Naive thymus-derived CD8-positive, alpha-beta T cell (primary cell): ENCODE data around the gene CASP8. TPM values are rescaled to one million over a fixed set of nuclear protein-coding genes. Genes with fewer than 3 reads are reported as not detected.
A peak's percentile ranks its signal among the peaks of the same experiment; 100 is the strongest.
"Not testable (repeated sequence)": the region's sequence is repeated elsewhere in the genome, so short reads cannot be mapped to it uniquely, and the experiment has no call there.

Experiments
- ATAC-seq, 2 donors: fragments of 150-1000 bp; cut with Tn5 transposase in 1 of 2; sonication (Bioruptor Pico), chemical (Tn5 transposase) in 1 of 2; 1 replicate in 1 of 2; 2 replicates in 1 of 2; pipeline ENCODE4 v1.10.0; 2021; ENCODE audit warnings: mild to moderate bottlenecking in 2 of 2, moderate library complexity in 2 of 2
- POLR2A ChIA-PET: fragments of 350-600 bp; sonication (Branson Sonifier 250); formaldehyde crosslinking; loops from one replicate; lab custom pipeline; 2021; ENCODE audit warnings: antibody characterized with exemption; lab: Charles Lee
- DNase-seq, 10 donors: peaks; one replicate each; pipeline versions ENCODE4 v3.0.0 to v3.0.0-alpha.2; 2020 to 2022
- H3K27ac Mint-ChIP-seq, 10 donors: one replicate each; pipeline ENCODE4 v1.8.0; 2020 to 2022; ENCODE audit warnings: mild to moderate bottlenecking in 10 of 10, mixed read lengths in 10 of 10, moderate library complexity in 4 of 10, inconsistent platforms in 1 of 10
- H3K27me3 Mint-ChIP-seq, 5 donors: one replicate each; pipeline ENCODE4 v1.8.0; 2021 to 2022; ENCODE audit warnings: mixed read lengths in 5 of 5
- H3K36me3 Mint-ChIP-seq, 3 donors: one replicate each; pipeline ENCODE4 v1.8.0; 2020 to 2022; ENCODE audit warnings: mixed read lengths in 3 of 3, mild to moderate bottlenecking in 2 of 3, inconsistent platforms in 1 of 3
- H3K4me1 Mint-ChIP-seq, 4 donors: one replicate each; pipeline ENCODE4 v1.8.0; 2021 to 2022; ENCODE audit warnings: mixed read lengths in 4 of 4
- H3K4me3 Mint-ChIP-seq, 10 donors: one replicate each; pipeline ENCODE4 v1.8.0; 2020 to 2022; ENCODE audit warnings: mild to moderate bottlenecking in 10 of 10, mixed read lengths in 10 of 10, moderate library complexity in 6 of 10, inconsistent platforms in 1 of 10
- H3K9me3 Mint-ChIP-seq, 9 donors: one replicate each; pipeline ENCODE4 v1.8.0; 2020 to 2022; ENCODE audit warnings: mixed read lengths in 9 of 9, mild to moderate bottlenecking in 3 of 9, inconsistent platforms in 1 of 9, moderate library complexity in 1 of 9
- polyA plus RNA-seq, 3 donors: library from polyadenylated mRNA; unstranded; fragments of 300-500 nt; fragmentation: Illumina TruSeq; gene quantifications; one replicate each; pipeline ENCODE4 v1.2.3, GENCODE V29; 2021
- total RNA-seq, 8 experiments: library from RNA in 2 of 8; stranded (reverse) in 2 of 8; gene quantifications; one replicate each; pipeline ENCODE4 v1.2.3 and lab custom pipeline; 2021 to 2026

The CASP8 gene
- total and polyA plus RNA-seq, 5 experiments from 2014 or later, result 25.0 to 212 (median 56.5) TPM

GRCh38 chr2:201232467-201232815, 27.9 kb upstream of the CASP8 start:
- peak overlapping the region; percentile 44 to 99 (median 96) for H3K4me3 Mint-ChIP-seq
- peaks cover 0 to 12% (median 2%) of the 10 kb centered on the region in 3 donors for H3K36me3 Mint-ChIP-seq
- ATAC-seq (no peak), DNase-seq (no peak)
- POLR2A ChIA-PET, result interaction anchor here (0.7 to 4.6 kb wide), 24 partner anchors 13 to 519 kb away, joined by 3 to 88 read pairs (median 4); partner anchors contain the start of genes CASP10, CASP8, CFLAR and CLK1
- H3K27ac Mint-ChIP-seq, result peak overlapping the region; percentile 60 to 98 (median 89)
- no peaks in the 10 kb centered on the region for H3K27me3 Mint-ChIP-seq
- no peaks in the 10 kb centered on the region for H3K9me3 Mint-ChIP-seq
- H3K4me1 Mint-ChIP-seq, result peaks cover 14 to 75% (median 46%) of the 10 kb centered on the region in 4 donors

GRCh38 chr2:201233192-201233811, 27.0 kb upstream of the CASP8 start:
- Mint-ChIP-seq H3K9me3 (no peaks in the 10 kb centered on the region), H3K27ac (peak overlapping the region; percentile 89 to 98 (median 97)), H3K27me3 (no peaks in the 10 kb centered on the region), H3K4me3 (peak overlapping the region; percentile 90 to 99 (median 96)), H3K4me1 (peaks cover 18 to 81% (median 53%) of the 10 kb centered on the region in 4 donors), H3K36me3 (peaks cover 2 to 18% (median 3%) of the 10 kb centered on the region in 3 donors)
- POLR2A ChIA-PET, result interaction anchor here (0.6 to 4.6 kb wide), 21 partner anchors 14 to 548 kb away, joined by 3 to 88 read pairs (median 8); partner anchors contain the start of genes ALS2, CASP10, CASP8 and CFLAR
- ATAC-seq (peak; percentile 89 to 91), DNase-seq (peak; percentile 63 to 89 (median 82))

GRCh38 chr2:201233812-201234662, 26.3 kb upstream of the CASP8 start:
- peaks cover 2 to 23% (median 3%) of the 10 kb centered on the region in 3 donors for H3K36me3 Mint-ChIP-seq
- H3K4me3 Mint-ChIP-seq, result peak overlapping the region; percentile 90 to 99 (median 96)
- peak overlapping the region; percentile 89 to 98 (median 97) for H3K27ac Mint-ChIP-seq
- no peaks in the 10 kb centered on the region for H3K9me3 Mint-ChIP-seq
- DNase-seq, result peak in 5 of 10 donors; percentile 21 to 37 (median 30)
- ATAC-seq, result peak; percentile 8 to 15
- no peaks in the 10 kb centered on the region for H3K27me3 Mint-ChIP-seq
- POLR2A ChIA-PET, result interaction anchor here (0.6 to 4.6 kb wide), 23 partner anchors 13 to 547 kb away, joined by 3 to 88 read pairs (median 4); partner anchors contain the start of genes ALS2, CASP10, CASP8 and CFLAR
- H3K4me1 Mint-ChIP-seq, result peaks cover 16 to 74% (median 46%) of the 10 kb centered on the region in 4 donors

- Mint-ChIP-seq H3K4me3 (peak overlapping the region; percentile 90 to 99 (median 96)), H3K4me1 (peaks cover 17 to 76% (median 49%) of the 10 kb centered on the region in 4 donors), H3K9me3 (no peaks in the 10 kb centered on the region), H3K36me3 (peaks cover 4 to 28% (median 6%) of the 10 kb centered on the region in 3 donors), H3K27ac (peak overlapping the region; percentile 89 to 98 (median 97)), H3K27me3 (no peaks in the 10 kb centered on the region)
- ATAC-seq, result no peak
- POLR2A ChIA-PET, result interaction anchor here (0.6 to 4.6 kb wide), 11 partner anchors 19 to 371 kb away, joined by 3 to 88 read pairs (median 17); partner anchors contain the start of genes CASP10, CASP8 and CFLAR
- DNase-seq, result no peak
Measured at GRCh38 chr2:201234663-201235135, 25.6 kb upstream of the CASP8 start.

GRCh38 chr2:201235860-201236811, 24.2 kb upstream of the CASP8 start:
- H3K4me3 Mint-ChIP-seq, result peak overlapping the region; percentile 87 to 99 (median 96)
- H3K27ac Mint-ChIP-seq, result peak overlapping the region; percentile 88 to 99 (median 96)
- DNase-seq (peak in 8 of 10 donors; percentile 49 to 78 (median 67)), ATAC-seq (peak in 1 of 2 donors; percentile 2)
- peaks cover 21 to 81% (median 55%) of the 10 kb centered on the region in 4 donors for H3K4me1 Mint-ChIP-seq
- POLR2A ChIA-PET, result interaction anchor here (0.7 to 4.6 kb wide), 13 partner anchors 12 to 386 kb away, joined by 3 to 72 read pairs (median 5); partner anchors contain the start of genes CASP10 and CASP8
- peaks cover 0 to 7% (median 0%) of the 10 kb centered on the region in 9 donors for H3K9me3 Mint-ChIP-seq
- H3K36me3 Mint-ChIP-seq, result peaks cover 18 to 43% (median 21%) of the 10 kb centered on the region in 3 donors
- H3K27me3 Mint-ChIP-seq, result no peaks in the 10 kb centered on the region

GRCh38 chr2:201237486-201238123, 22.7 kb upstream of the CASP8 start:
- DNase-seq, result no peak
- Mint-ChIP-seq H3K9me3 (peaks cover 0 to 16% (median 2%) of the 10 kb centered on the region in 9 donors), H3K36me3 (peaks cover 26 to 51% (median 35%) of the 10 kb centered on the region in 3 donors), H3K4me1 (peaks cover 19 to 81% (median 52%) of the 10 kb centered on the region in 4 donors), H3K27ac (peak overlapping the region; percentile 68 to 99 (median 86)), H3K4me3 (peak overlapping the region in 9 of 10 donors; percentile 2 to 99 (median 90)), H3K27me3 (no peaks in the 10 kb centered on the region)
- ATAC-seq, result no peak
- POLR2A ChIA-PET, result interaction anchor here (0.6 to 2.9 kb wide), 9 partner anchors 9 to 209 kb away, joined by 3 to 19 read pairs (median 6); partner anchors contain the start of genes CASP10 and CASP8

- H3K27me3 Mint-ChIP-seq, DNase-seq, ATAC-seq: not testable (repeated sequence)
- Mint-ChIP-seq H3K36me3 (peaks cover 26 to 51% (median 35%) of the 10 kb centered on the region in 3 donors), H3K27ac (peak overlapping the region; percentile 37 to 91 (median 87)), H3K4me1 (peaks cover 17 to 87% (median 57%) of the 10 kb centered on the region in 4 donors), H3K9me3 (peaks cover 0 to 16% (median 2%) of the 10 kb centered on the region in 9 donors), H3K4me3 (peak overlapping the region in 7 of 10 donors; percentile 17 to 52 (median 33))
- POLR2A ChIA-PET, result interaction anchor here (0.9 kb wide), 1 partner anchor 12 kb away, joined by 3 read pairs; no protein-coding TSS in a partner anchor
Measured at GRCh38 chr2:201239167-201239935, 21.0 kb upstream of the CASP8 start.

GRCh38 chr2:201242571-201243277, 17.6 kb upstream of the CASP8 start:
- POLR2A ChIA-PET, result interaction anchor here (0.7 to 2.0 kb wide), 6 partner anchors 9 to 121 kb away, joined by 3 to 12 read pairs (median 3); partner anchors contain the start of gene CASP8
- H3K4me1 Mint-ChIP-seq, result peaks cover 13 to 85% (median 65%) of the 10 kb centered on the region in 4 donors

GRCh38 chr2:201244829-201245228, 15.5 kb upstream of the CASP8 start:
- no peaks in the 10 kb centered on the region for H3K27me3 Mint-ChIP-seq
- no peak for ATAC-seq
- peak overlapping the region in 1 of 10 donors; percentile 20 for H3K4me3 Mint-ChIP-seq
- peak overlapping the region; percentile 16 to 89 (median 82) for H3K27ac Mint-ChIP-seq
- DNase-seq, result no peak
- H3K36me3 Mint-ChIP-seq, result peaks cover 25 to 41% (median 34%) of the 10 kb centered on the region in 3 donors
- peaks cover 13 to 94% (median 73%) of the 10 kb centered on the region in 4 donors for H3K4me1 Mint-ChIP-seq
- POLR2A ChIA-PET, result interaction anchor here (0.9 to 1.3 kb wide), 3 partner anchors 12 to 16 kb away, joined by 4 to 9 read pairs (median 6); partner anchors contain the start of gene CASP8
- H3K9me3 Mint-ChIP-seq, result peaks cover 0 to 16% (median 2%) of the 10 kb centered on the region in 9 donors

More at GRCh38 chr2:201242571-201243277, 17.6 kb upstream of the CASP8 start:
- DNase-seq, result no peak
- peaks cover 0 to 16% (median 2%) of the 10 kb centered on the region in 9 donors for H3K9me3 Mint-ChIP-seq
- H3K4me3 Mint-ChIP-seq, result peak overlapping the region in 1 of 10 donors; percentile 9
- peaks cover 24 to 51% (median 35%) of the 10 kb centered on the region in 3 donors for H3K36me3 Mint-ChIP-seq
- peak in 1 of 2 donors; percentile 58 for ATAC-seq
- H3K27ac Mint-ChIP-seq, result peak overlapping the region in 9 of 10 donors; percentile 35 to 89 (median 66)
- H3K27me3 Mint-ChIP-seq, result no peaks in the 10 kb centered on the region
